ENCODE data around the gene GCG.

GCG gene

DNA sequence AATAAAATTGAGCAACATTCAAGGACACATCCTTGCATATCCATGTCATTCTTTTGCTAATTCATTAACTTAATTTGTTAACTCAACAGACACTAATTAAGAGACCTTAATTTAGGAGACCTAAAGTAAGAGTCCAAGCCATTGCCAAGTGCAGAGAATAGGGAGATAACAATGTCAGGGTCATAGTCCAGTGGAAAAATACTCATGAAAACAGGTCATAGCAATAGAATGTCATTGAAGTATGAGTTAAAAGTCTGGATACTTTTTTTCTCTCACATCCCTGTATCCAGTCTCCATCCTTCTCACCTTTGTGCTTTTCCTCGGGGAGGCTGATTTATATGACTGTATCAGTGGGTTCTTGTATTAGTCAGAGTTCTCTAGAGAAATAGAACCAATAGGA is 51.5 kb downstream of the GCG start:
- DNase-seq (ENCODE audit: low spot score): no peak

- DNase-seq (ENCODE audit: low spot score): no peak
Measured at GRCh38 chr2:162099836-162100235, 52.2 kb downstream of the GCG start.

Data from germinal center (tissue), 1 donor.